C4-2B (cell line): Measurements from ENCODE around the gene HAAO.

Source experiments
- CTCF ChIP-seq: fragments of 450-650 bp; conservative IDR thresholded peaks from 2 replicates; pipeline ENCODE4 v1.5.1; 2017; ENCODE audit warnings: mild to moderate bottlenecking
- ZFX ChIP-seq: fragments of 450-650 bp; IDR thresholded peaks from 2 replicates; pipeline ENCODE4 v1.6.1; 2017

- TF ChIP-seq CTCF, result no peak
- TF ChIP-seq ZFX, result no peak
Observed at GRCh38 chr2:42835577-42836371, 43.4 kb upstream of the HAAO start.
